ENCODE results near the gene WT1.

The WT1 gene

DNA sequence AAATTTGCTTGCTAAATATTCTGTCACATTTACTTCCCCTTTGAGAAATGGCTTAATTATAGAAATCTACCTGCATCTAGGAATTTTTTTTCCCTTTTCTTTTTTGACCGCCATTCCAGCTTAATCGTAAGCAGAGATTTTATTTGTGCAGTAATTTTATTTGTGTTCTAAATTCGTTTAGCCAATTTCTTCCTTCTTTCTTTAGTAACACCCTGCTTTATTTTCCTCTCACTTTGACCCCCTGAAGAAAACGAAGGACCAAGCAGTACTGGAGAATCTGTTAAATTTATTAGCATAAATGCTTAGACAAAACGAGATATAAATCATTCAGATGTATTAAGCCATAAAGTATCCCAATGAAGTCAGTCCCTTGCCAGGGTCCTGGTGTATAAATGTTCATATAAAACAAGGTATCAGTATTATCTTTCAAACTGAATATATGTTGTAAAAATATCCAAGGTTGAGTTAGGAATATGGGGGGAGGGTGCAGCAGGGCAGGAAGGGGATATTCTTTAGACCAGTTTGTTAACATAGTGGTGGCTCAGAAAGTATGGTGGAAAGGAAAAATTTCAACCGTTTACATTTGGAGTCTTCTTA is 5.1 kb upstream of the WT1 start:
- DNase-seq (ENCODE audit: low spot score), result no peak
- in situ Hi-C loops (cut with MboI; ENCODE audit: low pct_unique_long_range_greater_than_20kb, low sequenced_read_pairs, unreplicated experiment), result loop anchor here (25.0 kb wide), 1 partner anchor 628 kb away; the partner anchor contains the start of gene PAX6
- no peak for TF ChIP-seq CTCF (IDR thresholded peaks at IDR 0.05; ENCODE audit: extremely low read depth, insufficient read depth, missing control alignments)

- DNase-seq (ENCODE audit: low spot score), result no peak
Measured at GRCh38 chr11:32439501-32440210, 4.3 kb upstream of the WT1 start.

GRCh38 chr11:32438866-32439489 is 3.6 kb upstream of the WT1 start:
- in situ Hi-C loops (cut with MboI; ENCODE audit: low pct_unique_long_range_greater_than_20kb, low sequenced_read_pairs, unreplicated experiment), result loop anchor here (25.0 kb wide), 1 partner anchor 627 kb away; the partner anchor contains the start of gene PAX6
- DNase-seq (ENCODE audit: low spot score), result no peak
- no peak for TF ChIP-seq CTCF (IDR thresholded peaks at IDR 0.05; ENCODE audit: extremely low read depth, insufficient read depth, missing control alignments)

More at GRCh38 chr11:32439501-32440210, 4.3 kb upstream of the WT1 start:
- in situ Hi-C loops (cut with MboI; ENCODE audit: low pct_unique_long_range_greater_than_20kb, low sequenced_read_pairs, unreplicated experiment), result loop anchor here (25.0 kb wide), 1 partner anchor 627 kb away; the partner anchor contains the start of gene PAX6
- no peak for TF ChIP-seq CTCF (IDR thresholded peaks at IDR 0.05; ENCODE audit: extremely low read depth, insufficient read depth, missing control alignments)

DNA sequence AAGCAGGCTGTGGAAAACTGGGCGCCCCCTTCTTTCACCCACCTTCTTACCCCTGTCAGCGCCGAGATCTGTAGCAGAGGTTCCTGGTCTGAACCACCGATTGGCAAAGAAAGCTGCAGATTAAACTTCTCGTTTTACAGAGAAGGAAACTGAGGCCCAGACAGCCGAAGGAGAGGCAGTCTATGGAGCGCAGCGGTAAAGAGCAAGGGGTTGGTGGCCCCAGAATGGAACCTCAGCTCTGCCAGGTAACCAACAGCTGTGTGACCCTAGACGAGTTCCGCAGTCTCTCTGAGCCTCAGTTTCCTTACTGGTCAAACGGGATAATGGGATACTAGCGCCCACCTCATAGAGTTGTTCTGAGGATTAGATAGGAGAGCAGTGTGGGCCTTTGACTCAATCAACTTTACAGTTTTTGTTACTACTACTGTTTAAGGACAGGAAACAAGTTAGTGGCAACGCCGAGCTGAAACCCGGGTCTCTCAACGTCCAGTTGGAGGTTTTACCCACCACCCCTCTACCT is 3.1 kb upstream of the WT1 start:
- DNase-seq (ENCODE audit: low spot score), result no peak
- in situ Hi-C loops (cut with MboI; ENCODE audit: low pct_unique_long_range_greater_than_20kb, low sequenced_read_pairs, unreplicated experiment), result loop anchor here (25.0 kb wide), 1 partner anchor 626 kb away; the partner anchor contains the start of gene PAX6
- TF ChIP-seq CTCF (IDR thresholded peaks at IDR 0.05; ENCODE audit: extremely low read depth, insufficient read depth, missing control alignments), result no peak

- no peak for TF ChIP-seq CTCF (IDR thresholded peaks at IDR 0.05; ENCODE audit: extremely low read depth, insufficient read depth, missing control alignments)
- no peak for DNase-seq (ENCODE audit: low spot score)
- in situ Hi-C loops (cut with MboI; ENCODE audit: low pct_unique_long_range_greater_than_20kb, low sequenced_read_pairs, unreplicated experiment), result loop anchor here (25.0 kb wide), 1 partner anchor 625 kb away; the partner anchor contains the start of gene PAX6
Measured at GRCh38 chr11:32437495-32438345, 2.4 kb upstream of the WT1 start.
